ENCODE measurements around the gene SLAIN2.
"Not testable (repeated sequence)": the region's sequence is repeated elsewhere in the genome, so short reads cannot be mapped to it uniquely, and the experiment has no call there.

The SLAIN2 gene

DNA sequence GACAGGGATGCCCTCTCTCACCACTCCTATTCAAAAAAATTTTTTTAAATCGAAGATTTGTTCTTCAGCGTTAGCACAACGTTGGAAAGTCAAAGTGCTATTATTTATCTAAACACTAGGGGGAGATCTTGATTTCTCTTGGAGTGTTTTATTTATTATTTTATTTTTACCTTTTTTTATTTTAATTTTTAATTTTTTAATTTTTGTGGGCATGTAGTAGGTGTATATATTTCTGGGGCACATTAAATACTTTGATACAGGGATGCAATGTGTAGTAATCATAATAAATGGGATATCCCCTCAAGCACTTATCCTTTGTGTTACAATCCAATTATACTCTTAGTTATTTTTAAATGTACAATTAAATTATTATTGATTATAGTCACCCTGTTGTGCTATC lies 104.4 kb downstream of the SLAIN2 start:
- DNase-seq (ENCODE audit: low read depth) = peak; percentile 59

DNA sequence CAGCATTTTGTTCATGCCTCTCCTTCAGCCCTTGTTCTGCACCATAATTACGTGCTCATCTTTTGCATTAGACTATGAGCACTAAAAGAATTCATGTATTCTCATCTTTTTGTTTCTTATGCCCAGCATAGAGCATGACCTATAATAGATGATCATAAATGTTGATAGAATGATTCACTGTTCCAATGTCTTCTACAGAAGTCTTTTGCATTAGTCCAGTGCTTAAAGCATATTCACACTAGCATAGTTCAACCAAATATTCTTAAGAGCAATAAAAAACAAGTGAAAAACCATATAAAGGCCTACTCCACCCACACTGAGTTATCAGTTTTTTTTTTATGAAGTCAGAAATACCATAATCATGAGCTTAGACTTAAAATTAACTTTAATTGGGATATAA lies 105.3 kb downstream of the SLAIN2 start:
- no peak for DNase-seq (ENCODE audit: low read depth)

DNA sequence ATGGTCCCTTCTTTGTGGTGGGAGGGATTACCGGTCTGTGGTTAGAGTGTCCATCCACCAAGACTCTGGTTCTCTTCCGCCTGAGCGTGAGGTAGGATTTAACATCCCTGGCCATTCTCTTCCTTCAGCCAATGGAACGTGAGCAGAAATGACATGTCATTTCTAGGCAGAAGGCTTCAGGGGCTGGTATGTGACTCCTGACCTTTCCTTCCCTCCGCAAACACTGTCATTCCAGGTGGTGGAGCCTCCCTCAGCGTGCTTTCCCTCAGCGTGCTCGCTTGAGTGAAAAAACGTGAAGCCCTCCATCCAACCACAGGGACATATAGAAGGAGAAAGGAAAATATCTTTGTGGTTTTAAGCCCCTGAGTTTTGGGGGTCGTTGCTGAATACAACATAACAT lies 107.8 kb downstream of the SLAIN2 start:
- no peak for DNase-seq (ENCODE audit: low read depth)

DNA sequence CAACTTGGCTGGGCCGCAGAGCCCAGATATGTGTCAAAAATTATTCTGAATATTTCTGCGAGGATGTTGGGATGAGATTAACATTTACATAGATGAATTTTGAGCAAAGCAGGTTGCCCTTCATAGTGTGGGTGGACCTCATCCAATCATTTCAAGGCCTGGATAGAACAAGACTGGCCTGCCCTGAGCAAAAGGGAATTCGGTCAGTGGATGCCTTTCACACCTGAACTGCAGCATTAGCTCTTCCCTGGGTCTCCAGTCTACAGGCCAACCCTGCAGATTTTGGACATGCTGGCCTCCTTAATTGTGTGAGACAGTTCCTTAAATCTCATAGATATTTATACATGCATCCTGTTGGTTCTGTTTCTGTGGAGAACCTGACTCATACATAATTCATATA lies 109.4 kb downstream of the SLAIN2 start:
- no peak for DNase-seq (ENCODE audit: low read depth)

DNA sequence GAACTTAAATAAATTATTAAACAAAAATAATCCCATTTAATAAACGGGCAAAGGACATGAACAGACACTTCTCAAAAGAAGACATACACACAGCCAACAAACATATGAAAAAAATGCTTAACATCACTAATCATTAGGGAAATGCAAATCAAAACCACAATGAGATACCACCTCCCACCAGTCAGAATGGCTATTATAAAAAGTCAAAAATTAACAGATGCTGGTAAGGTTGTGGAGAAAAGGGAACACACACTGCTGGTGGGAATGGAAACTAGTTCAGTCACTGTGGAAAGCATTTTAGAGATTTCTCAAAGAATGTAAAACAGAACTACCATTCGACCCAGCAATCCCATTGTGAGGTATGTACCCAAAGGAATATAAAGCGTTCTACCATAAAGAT lies 110.3 kb downstream of the SLAIN2 start:
- not testable (repeated sequence) for DNase-seq (ENCODE audit: low read depth)

DNA sequence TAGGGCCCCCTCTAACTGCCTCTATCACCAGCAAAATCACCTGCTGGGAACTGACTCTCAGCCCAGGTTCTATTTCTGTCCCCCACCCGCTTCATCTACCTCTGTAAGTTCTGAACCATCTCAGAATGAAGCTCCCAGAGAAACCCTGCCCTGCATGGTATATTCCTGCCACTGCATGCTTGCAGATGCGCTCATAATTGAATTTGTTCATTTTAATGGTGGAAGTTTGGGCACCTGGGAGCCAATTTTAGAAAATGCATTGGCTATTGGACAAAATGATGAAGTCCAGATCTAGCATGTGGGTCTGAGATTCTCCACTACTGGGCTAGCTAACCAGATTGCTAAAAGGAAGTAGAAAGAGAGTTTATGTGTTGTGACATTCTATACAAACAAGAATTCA lies 113.3 kb downstream of the SLAIN2 start:
- DNase-seq (ENCODE audit: low read depth) = no peak

DNA sequence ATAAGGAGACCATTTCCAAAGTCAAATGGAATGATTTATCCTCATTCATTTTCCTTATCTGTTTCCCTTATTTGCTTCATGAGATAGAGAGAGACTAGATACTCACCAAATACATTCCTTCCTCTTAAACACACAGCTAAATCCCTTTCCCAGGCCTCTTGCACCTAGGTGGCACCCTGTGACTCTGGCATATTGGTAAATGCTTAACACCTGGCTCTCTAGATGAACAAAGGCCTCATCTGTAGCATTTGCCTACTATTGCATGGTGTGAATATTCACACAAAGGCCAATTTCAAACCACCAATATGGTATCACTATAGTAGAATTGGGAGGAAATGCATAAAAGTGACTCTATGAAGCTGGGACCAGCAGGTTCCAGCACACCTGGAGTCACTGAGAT lies 119.7 kb downstream of the SLAIN2 start:
- DNase-seq (ENCODE audit: low read depth) = no peak

DNA sequence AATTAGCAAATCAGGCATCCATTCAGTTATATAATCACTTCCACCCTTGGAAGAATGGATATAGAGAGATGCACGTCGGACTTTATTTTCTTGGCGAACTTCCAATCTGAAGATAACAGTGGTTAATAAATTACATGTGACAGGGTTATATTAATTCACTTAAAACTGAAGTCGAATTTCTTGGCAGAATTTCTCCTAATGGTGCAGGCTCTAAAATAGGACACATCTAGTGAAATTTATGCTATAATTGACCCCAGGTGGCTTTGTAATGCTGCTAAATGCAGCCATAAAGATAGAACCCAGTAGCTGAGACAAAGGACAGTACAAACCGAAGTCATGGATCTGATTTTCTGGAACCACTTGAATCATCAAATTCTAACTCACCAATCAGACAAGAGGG lies 121.0 kb downstream of the SLAIN2 start:
- DNase-seq (ENCODE audit: low read depth) = no peak

DNA sequence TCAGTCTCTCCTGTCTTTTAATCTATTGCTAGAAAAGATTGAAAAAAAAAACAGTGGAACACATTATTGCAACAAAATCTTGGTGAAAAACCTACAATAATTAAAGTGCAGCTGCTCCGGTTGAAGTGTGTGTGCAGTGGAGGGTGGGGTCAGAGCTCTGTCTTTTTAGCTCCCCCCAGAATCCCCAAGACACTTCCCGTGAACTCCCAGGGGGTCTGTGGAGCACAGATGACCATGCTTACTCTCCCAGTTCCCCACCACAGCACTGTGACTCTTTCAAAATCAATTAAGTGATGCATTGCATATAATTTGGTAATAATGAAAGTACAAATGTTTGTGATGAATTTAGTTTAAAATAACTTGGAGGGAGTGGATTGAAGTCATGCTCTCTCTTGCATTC lies 126.1 kb downstream of the SLAIN2 start:
- no peak for DNase-seq (ENCODE audit: low read depth)

DNA sequence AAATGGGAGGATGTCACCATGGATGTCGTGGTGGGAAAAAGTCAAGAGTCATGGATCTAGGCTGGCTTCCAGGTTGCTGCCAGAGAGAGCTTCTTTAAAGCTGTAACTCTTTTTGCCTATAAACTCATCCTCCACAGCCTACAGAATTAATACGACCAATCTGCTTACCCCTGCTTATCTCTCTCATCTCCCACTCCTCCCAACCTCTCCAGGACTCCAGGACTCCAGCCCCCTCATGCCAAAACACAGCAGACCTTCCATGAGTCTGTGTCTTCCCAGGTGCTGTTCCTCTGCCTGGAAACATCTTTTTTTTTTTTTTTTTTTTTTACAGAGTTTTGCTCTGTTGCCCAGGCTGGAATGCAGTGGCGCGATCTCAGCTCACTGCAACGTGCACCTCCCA lies 126.6 kb downstream of the SLAIN2 start:
- no peak for DNase-seq (ENCODE audit: low read depth)

DNA sequence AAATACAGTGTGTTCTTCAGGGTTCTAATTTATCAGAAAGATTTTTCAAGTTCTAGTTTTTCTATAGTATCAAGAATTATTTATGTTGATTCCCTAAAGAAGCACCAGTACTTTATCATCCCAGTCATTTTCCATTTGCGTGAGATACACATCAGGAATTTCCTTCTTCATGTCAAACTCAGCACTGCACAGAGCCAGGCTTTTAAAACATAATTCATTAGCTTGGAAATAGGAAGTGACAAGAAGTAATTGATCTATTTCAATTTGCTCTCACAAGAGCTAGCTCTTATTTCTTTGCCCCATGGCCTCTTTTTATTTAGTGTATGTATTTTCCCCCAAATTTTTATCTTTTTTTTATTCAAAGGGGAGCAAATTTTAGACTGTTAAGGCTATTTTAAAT lies 128.8 kb downstream of the SLAIN2 start:
- DNase-seq (ENCODE audit: low read depth) = no peak

DNA sequence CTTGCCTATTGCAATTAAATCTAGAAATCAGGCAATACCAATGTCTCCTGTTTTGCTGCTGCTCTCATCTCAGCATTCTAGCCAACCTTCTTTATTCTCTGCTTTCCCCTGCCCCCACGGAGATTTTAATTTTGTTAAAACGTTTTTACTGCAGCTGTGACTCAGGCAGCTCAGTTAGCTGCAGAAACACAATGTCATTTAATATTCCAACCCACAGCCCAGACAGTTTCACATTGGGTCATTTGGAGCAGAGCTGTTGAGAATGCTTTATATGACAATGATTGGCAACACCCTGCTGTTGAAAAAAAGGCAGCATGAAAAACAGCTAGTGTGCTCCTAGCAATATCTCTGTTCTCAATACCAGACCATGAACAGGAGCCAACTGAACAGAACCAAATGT lies 129.2 kb downstream of the SLAIN2 start:
- DNase-seq (ENCODE audit: low read depth) = no peak

DNA sequence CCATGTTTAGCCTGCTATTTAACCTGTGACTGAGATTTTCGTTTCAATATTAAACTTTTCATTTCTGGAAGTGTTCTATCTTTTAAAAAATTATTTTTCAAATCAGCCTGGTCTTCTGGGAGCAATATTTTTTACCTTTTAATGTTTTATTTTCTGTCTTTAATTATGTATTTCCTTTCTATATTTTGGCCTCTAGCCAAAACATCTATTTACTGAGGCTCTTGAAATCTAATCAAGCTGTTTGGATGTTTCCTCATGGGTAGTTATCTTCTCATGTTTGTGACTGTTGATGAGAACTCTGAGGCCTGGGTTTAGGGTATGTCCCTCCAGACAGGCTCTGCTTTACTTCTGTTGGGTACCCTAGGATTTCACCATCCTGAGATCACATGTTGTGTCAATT lies 131.5 kb downstream of the SLAIN2 start:
- DNase-seq (ENCODE audit: low read depth) = no peak

DNA sequence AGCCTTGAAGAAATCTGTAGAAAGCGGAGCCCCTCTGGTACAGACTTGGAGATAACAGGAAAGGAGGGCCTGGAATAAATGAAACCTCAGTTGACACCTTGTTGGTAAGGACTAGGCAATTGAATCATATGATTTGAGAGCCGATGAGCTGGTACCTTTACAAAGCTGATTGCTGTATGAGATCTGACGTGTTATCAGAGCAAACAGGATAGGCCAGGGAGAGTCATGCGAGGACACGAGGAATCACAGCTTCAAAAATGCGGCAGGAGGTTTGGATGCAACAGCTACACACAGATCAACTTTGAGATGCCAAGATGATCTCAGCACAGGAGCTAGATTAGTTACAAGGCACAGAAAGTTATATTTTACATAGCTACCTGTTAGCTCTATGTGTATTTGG lies 134.4 kb downstream of the SLAIN2 start:
- no peak for DNase-seq (ENCODE audit: low read depth)
